ENCODE data around the gene F13B.
"Not testable (repeated sequence)": the region's sequence is repeated elsewhere in the genome, so short reads cannot be mapped to it uniquely, and the experiment has no call there.

F13B gene

GRCh38 chr1:197008861-197009260 lies 58.2 kb downstream of the F13B start:
- no peak for TF ChIP-seq CTCF (IDR thresholded peaks at IDR 0.05; ENCODE audit: insufficient read depth, low read depth, low read length, missing control alignments)
- no peak overlapping the region for H3K4me3 ChIP-seq (ENCODE audit: low read length)
- DNase-seq (ENCODE audit: low read depth) = no peak

DNA sequence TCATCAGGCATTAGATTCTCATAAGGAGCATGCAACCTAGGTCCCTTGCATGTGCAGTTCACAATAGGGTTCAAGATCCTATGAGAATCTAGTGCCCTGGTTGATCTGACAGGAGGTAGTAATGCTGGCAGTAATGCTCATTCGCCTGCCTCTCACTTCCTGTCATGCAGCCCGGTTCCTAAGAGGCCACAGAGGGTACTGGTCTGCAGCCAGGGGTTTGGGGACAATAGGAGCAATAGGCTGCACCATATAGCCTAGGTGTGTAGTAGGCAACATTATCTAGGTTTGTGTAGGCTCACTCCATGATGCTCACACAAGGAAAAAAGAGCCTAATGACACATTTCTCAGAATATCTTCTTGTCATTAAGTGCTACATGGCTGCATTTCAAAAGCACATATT lies 63.9 kb downstream of the F13B start:
- TF ChIP-seq CTCF (IDR thresholded peaks at IDR 0.05; ENCODE audit: insufficient read depth, low read depth, low read length, missing control alignments) = no peak
- H3K4me3 ChIP-seq (ENCODE audit: low read length) = no peak overlapping the region
- no peak for DNase-seq (ENCODE audit: low read depth)

GRCh38 chr1:197001828-197002227 lies 65.2 kb downstream of the F13B start:
- no peak for TF ChIP-seq CTCF (IDR thresholded peaks at IDR 0.05; ENCODE audit: insufficient read depth, low read depth, low read length, missing control alignments)
- no peak overlapping the region for H3K4me3 ChIP-seq (ENCODE audit: low read length)
- DNase-seq (ENCODE audit: low read depth) = no peak

GRCh38 chr1:196997423-196997822 lies 69.6 kb downstream of the F13B start:
- TF ChIP-seq CTCF (IDR thresholded peaks at IDR 0.05; ENCODE audit: insufficient read depth, low read depth, low read length, missing control alignments) = no peak
- no peak overlapping the region for H3K4me3 ChIP-seq (ENCODE audit: low read length)
- peak; percentile 30 for DNase-seq (ENCODE audit: low read depth)

GRCh38 chr1:196993916-196994315 lies 73.1 kb downstream of the F13B start:
- no peak for DNase-seq (ENCODE audit: low read depth)
- no peak for TF ChIP-seq CTCF (IDR thresholded peaks at IDR 0.05; ENCODE audit: insufficient read depth, low read depth, low read length, missing control alignments)
- H3K4me3 ChIP-seq (ENCODE audit: low read length) = no peak overlapping the region

DNA sequence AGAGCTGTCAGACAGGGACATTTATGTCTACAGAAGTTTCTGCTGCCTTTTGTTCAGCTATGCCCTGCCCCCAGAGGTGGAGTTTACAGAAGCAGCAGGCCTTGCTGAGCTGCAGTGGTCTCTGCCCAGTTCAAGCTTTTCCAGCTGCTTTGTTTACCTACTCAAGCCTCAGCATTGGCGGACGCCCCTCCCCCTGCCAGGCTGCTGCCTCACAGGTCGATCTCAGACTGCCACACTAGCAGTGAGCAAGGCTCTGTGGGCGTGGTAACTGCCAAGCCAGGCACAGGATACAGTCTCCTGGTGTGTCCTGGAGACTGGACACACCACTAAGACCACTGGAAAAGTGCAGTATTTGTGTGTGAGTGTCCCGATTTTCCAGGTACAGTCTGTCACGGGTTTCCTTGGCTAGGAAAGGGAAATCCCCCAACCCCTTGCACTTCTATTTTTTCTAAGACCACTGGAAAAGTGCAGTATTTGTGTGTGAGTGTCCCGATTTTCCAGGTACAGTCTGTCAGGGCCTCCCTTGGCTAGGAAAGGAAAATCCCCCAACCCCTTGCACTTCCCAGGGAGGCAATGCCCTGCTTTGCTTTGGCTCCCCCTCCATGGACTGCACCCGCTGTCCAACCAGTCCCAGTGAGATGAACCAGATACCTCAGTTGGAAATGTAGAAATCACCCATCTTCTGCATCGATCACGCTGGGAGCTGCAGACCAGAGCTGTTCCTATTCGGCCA lies 75.0 kb downstream of the F13B start:
- not testable (repeated sequence) for H3K4me3 ChIP-seq (ENCODE audit: low read length)
- DNase-seq (ENCODE audit: low read depth) = peak; percentile 62
